ENCODE results near the gene DHDH.

DNA sequence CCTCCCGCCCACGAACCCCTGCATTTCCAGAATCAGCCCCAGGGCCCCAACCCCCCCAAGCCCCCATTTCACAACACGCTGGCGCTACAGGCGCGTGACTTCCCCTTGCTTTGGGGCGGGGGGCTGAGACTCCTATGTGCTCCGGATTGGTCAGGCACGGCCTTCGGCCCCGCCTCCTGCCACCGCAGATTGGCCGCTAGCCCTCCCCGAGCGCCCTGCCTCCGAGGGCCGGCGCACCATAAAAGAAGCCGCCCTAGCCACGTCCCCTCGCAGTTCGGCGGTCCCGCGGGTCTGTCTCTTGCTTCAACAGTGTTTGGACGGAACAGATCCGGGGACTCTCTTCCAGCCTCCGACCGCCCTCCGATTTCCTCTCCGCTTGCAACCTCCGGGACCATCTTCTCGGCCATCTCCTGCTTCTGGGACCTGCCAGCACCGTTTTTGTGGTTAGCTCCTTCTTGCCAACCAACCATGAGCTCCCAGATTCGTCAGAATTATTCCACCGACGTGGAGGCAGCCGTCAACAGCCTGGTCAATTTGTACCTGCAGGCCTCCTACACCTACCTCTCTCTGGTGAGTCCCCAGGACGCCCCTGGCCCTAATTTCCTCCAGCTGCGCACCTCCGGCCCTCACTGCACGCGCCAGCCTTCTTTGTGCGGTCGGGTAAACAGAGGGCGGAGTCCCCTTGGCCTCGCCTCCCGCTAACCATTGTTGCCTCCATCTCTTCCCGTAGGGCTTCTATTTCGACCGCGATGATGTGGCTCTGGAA lies 31.7 kb downstream of the DHDH start, which contains the start of gene FTL:
- TF ChIP-seq CTCF (IDR thresholded peaks at IDR 0.05; ENCODE audit: insufficient read depth, low read length, poor library complexity, severe bottlenecking) (no peak), EZH2phosphoT487 (conservative IDR thresholded peaks at IDR 0.05; ENCODE audit: low read length) (no peak)
